ENCODE data around the gene KREMEN1. TPM values are rescaled to one million over a fixed set of nuclear protein-coding genes. Genes with fewer than 3 reads are reported as not detected.
A peak's percentile ranks its signal among the peaks of the same experiment; 100 is the strongest.

KREMEN1 gene
- total RNA-seq, 1 experiment from 2014 or later: 5.8 TPM

DNA sequence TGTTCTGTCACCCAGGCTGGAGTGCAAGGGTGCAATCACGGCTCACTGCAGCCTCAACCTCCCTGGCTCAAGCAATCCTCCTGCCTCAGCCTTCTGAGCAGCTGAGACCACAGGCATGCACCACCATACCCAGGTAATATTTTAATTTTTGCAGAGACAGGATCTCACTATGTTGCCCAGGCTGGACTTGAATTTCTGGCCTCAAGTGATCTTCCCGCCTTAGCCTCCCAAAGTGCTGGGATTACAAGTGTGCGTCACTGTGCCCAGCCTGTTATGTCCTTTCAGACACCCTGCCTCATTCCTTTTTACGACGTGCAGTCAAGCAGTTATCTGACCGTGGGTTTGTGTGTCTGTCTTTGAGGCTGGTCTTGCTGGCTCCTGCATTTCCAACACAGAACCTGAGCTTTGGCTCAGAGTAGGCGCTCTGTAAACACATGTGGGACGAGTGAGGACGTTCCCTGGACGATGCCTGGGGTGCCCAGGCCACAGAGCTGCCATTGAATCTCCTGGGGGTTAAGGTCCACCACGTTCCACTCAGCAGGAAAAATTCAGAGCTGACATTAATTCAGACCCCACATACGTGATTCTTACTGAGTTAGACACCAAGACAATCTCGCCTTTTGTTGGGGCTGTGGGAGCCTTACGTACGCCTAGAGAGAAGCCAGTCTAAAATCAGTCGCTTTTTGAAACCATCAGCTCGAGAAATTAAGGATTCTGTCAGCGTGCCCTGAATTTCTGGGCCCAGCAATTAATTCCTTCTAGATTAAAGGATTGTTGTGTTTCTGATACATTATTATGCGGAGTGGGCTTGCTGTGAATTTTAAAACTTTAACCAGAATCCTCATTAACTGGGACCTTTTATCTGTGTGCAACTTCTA lies 111.4 kb downstream of the KREMEN1 start:
- Mint-ChIP-seq H3K4me3 (no peak overlapping the region), H3K4me1 (peaks cover 10% of the 10 kb centered on the region), H3K27me3 (ENCODE audit: low read depth) (no peaks in the 10 kb centered on the region), H3K9me3 (peaks cover 5% of the 10 kb centered on the region; the same call in 1 of the 2 replicates), H3K36me3 (no peaks in the 10 kb centered on the region), H3K27ac (no peak overlapping the region; the same call in 1 of the 2 replicates)
- ChIA-PET POLR2A (interaction anchor here (0.6 to 1.3 kb wide), 3 partner anchors 22 to 77 kb away, joined by 3 to 4 read pairs (median 3); partner anchors contain the start of gene EMID1), CTCF (interaction anchor here (0.5 to 2.3 kb wide), 9 partner anchors 10 to 129 kb away, joined by 3 to 18 read pairs (median 6); partner anchors contain the start of gene EMID1)
- peak; percentile 86 for TF ChIP-seq ZNF121 (CRISPR knock-in tag; IDR thresholded peaks at IDR 0.05)
- TF ChIP-seq, protein P1, sequence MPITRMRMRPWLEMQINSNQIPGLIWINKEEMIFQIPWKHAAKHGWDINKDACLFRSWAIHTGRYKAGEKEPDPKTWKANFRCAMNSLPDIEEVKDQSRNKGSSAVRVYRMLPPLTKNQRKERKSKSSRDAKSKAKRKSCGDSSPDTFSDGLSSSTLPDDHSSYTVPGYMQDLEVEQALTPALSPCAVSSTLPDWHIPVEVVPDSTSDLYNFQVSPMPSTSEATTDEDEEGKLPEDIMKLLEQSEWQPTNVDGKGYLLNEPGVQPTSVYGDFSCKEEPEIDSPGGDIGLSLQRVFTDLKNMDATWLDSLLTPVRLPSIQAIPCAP (CRISPR knock-in tag; IDR thresholded peaks at IDR 0.05): no peak
- ATAC-seq: no peak
- DNase-seq (ENCODE audit: low spot score): no peak

DNA sequence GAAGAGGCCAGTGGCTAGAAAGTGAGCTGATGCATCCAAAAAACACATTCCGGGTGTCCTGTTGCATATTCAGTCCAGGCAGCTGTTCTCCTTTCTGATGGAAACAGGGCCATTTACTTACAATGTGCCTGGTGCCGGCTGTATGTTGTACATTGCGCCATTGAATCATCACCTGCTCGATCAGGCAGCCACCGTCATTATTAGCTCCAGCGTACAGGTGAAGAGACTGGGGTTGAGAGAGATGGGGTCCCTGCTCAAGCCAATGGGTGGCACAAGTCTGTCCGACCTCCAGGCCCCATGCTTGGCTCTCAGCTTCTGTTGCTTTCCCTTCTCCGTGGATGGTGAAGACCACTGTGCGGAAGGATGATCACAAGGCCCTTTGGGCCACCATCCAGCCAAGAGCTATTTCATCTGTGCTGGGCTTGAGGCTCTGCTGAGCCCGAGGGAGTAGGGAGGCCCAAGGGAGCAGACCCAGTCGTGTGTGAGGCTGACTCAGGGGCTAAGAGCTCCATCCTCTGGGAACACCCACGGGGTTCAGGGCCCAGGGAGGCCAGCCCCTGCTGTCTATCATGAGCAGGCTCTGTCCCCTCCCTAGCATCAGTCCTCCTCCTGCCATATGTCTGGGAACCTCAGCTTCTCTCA lies 112.1 kb downstream of the KREMEN1 start:
- Mint-ChIP-seq H3K4me3 (no peak overlapping the region), H3K27ac (no peak overlapping the region; the same call in 1 of the 2 replicates), H3K4me1 (peaks cover 10% of the 10 kb centered on the region), H3K36me3 (no peaks in the 10 kb centered on the region), H3K9me3 (peaks cover 5% of the 10 kb centered on the region; the same call in 1 of the 2 replicates), H3K27me3 (ENCODE audit: low read depth) (no peaks in the 10 kb centered on the region)
- ChIA-PET POLR2A (interaction anchor here (0.6 to 1.3 kb wide), 2 partner anchors 21 to 78 kb away, joined by 3 to 4 read pairs; partner anchors contain the start of gene EMID1), CTCF (interaction anchor here (0.5 to 2.3 kb wide), 9 partner anchors 9 to 128 kb away, joined by 3 to 18 read pairs (median 6); partner anchors contain the start of gene EMID1)
- TF ChIP-seq FOXK1 (CRISPR knock-in tag; IDR thresholded peaks at IDR 0.05): no peak
- TF ChIP-seq ZNF219 (CRISPR knock-in tag; IDR thresholded peaks at IDR 0.05; ENCODE audit: borderline replicate concordance): no peak
- no peak for TF ChIP-seq E2F4 (CRISPR knock-in tag; IDR thresholded peaks at IDR 0.05; ENCODE audit: borderline replicate concordance, low read depth)
- TF ChIP-seq ZNF317 (CRISPR knock-in tag; IDR thresholded peaks at IDR 0.05; ENCODE audit: borderline replicate concordance, low read depth): no peak
- TF ChIP-seq, protein P1 (CRISPR knock-in tag; IDR thresholded peaks at IDR 0.05): no peak
- TF ChIP-seq ZBTB21 (CRISPR knock-in tag; IDR thresholded peaks at IDR 0.05; ENCODE audit: borderline replicate concordance): no peak
- TF ChIP-seq FOXP1 (CRISPR knock-in tag; IDR thresholded peaks at IDR 0.05; ENCODE audit: borderline replicate concordance): no peak
- no peak for TF ChIP-seq SMAD3 (CRISPR knock-in tag; IDR thresholded peaks at IDR 0.05; ENCODE audit: borderline replicate concordance)
- ATAC-seq (no peak), DNase-seq (ENCODE audit: low spot score) (no peak)

GRCh38 chr22:29186302-29186701 lies 113.5 kb downstream of the KREMEN1 start:
- Mint-ChIP-seq H3K9me3 (peaks cover 5% of the 10 kb centered on the region; the same call in 1 of the 2 replicates), H3K27me3 (ENCODE audit: low read depth) (no peaks in the 10 kb centered on the region), H3K4me1 (peaks cover 10% of the 10 kb centered on the region), H3K36me3 (no peaks in the 10 kb centered on the region), H3K4me3 (no peak overlapping the region), H3K27ac (no peak overlapping the region)
- no peak for DNase-seq (ENCODE audit: low spot score)
- TF ChIP-seq, protein P2, sequence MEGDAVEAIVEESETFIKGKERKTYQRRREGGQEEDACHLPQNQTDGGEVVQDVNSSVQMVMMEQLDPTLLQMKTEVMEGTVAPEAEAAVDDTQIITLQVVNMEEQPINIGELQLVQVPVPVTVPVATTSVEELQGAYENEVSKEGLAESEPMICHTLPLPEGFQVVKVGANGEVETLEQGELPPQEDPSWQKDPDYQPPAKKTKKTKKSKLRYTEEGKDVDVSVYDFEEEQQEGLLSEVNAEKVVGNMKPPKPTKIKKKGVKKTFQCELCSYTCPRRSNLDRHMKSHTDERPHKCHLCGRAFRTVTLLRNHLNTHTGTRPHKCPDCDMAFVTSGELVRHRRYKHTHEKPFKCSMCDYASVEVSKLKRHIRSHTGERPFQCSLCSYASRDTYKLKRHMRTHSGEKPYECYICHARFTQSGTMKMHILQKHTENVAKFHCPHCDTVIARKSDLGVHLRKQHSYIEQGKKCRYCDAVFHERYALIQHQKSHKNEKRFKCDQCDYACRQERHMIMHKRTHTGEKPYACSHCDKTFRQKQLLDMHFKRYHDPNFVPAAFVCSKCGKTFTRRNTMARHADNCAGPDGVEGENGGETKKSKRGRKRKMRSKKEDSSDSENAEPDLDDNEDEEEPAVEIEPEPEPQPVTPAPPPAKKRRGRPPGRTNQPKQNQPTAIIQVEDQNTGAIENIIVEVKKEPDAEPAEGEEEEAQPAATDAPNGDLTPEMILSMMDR (IDR thresholded peaks at IDR 0.05): no peak
- TF ChIP-seq, protein P3, sequence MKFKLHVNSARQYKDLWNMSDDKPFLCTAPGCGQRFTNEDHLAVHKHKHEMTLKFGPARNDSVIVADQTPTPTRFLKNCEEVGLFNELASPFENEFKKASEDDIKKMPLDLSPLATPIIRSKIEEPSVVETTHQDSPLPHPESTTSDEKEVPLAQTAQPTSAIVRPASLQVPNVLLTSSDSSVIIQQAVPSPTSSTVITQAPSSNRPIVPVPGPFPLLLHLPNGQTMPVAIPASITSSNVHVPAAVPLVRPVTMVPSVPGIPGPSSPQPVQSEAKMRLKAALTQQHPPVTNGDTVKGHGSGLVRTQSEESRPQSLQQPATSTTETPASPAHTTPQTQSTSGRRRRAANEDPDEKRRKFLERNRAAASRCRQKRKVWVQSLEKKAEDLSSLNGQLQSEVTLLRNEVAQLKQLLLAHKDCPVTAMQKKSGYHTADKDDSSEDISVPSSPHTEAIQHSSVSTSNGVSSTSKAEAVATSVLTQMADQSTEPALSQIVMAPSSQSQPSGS (CRISPR knock-in tag; IDR thresholded peaks at IDR 0.05; ENCODE audit: borderline replicate concordance, low read depth): no peak
- TF ChIP-seq, protein P4, sequence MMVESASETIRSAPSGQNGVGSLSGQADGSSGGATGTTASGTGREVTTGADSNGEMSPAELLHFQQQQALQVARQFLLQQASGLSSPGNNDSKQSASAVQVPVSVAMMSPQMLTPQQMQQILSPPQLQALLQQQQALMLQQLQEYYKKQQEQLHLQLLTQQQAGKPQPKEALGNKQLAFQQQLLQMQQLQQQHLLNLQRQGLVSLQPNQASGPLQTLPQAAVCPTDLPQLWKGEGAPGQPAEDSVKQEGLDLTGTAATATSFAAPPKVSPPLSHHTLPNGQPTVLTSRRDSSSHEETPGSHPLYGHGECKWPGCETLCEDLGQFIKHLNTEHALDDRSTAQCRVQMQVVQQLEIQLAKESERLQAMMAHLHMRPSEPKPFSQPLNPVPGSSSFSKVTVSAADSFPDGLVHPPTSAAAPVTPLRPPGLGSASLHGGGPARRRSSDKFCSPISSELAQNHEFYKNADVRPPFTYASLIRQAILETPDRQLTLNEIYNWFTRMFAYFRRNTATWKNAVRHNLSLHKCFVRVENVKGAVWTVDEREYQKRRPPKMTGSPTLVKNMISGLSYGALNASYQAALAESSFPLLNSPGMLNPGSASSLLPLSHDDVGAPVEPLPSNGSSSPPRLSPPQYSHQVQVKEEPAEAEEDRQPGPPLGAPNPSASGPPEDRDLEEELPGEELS (CRISPR knock-in tag; IDR thresholded peaks at IDR 0.05): no peak
- no peak for TF ChIP-seq MYBL2 (CRISPR knock-in tag; IDR thresholded peaks at IDR 0.05)
- TF ChIP-seq SMAD3 (CRISPR knock-in tag; IDR thresholded peaks at IDR 0.05; ENCODE audit: borderline replicate concordance): no peak
- no peak for TF ChIP-seq GABPB1 (CRISPR knock-in tag; IDR thresholded peaks at IDR 0.05)
- TF ChIP-seq ZBTB21 (CRISPR knock-in tag; IDR thresholded peaks at IDR 0.05; ENCODE audit: borderline replicate concordance): no peak
- TF ChIP-seq, protein P5, sequence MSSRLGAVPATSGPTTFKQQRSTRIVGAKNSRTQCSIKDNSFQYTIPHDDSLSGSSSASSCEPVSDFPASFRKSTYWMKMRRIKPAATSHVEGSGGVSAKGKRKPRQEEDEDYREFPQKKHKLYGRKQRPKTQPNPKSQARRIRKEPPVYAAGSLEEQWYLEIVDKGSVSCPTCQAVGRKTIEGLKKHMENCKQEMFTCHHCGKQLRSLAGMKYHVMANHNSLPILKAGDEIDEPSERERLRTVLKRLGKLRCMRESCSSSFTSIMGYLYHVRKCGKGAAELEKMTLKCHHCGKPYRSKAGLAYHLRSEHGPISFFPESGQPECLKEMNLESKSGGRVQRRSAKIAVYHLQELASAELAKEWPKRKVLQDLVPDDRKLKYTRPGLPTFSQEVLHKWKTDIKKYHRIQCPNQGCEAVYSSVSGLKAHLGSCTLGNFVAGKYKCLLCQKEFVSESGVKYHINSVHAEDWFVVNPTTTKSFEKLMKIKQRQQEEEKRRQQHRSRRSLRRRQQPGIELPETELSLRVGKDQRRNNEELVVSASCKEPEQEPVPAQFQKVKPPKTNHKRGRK (CRISPR knock-in tag; IDR thresholded peaks at IDR 0.05; ENCODE audit: borderline replicate concordance): no peak
- no peak for TF ChIP-seq TEAD1 (CRISPR knock-in tag; IDR thresholded peaks at IDR 0.05)
- no peak for ATAC-seq
- ChIA-PET POLR2A (no interaction called here), CTCF (interaction anchor here (1.5 to 2.3 kb wide), 4 partner anchors 20 to 73 kb away, joined by 5 to 14 read pairs (median 7); partner anchors contain the start of gene EMID1)

All from WTC11 (cell line).